Measurements from ENCODE around the gene AKAP1.

The AKAP1 gene

DNA sequence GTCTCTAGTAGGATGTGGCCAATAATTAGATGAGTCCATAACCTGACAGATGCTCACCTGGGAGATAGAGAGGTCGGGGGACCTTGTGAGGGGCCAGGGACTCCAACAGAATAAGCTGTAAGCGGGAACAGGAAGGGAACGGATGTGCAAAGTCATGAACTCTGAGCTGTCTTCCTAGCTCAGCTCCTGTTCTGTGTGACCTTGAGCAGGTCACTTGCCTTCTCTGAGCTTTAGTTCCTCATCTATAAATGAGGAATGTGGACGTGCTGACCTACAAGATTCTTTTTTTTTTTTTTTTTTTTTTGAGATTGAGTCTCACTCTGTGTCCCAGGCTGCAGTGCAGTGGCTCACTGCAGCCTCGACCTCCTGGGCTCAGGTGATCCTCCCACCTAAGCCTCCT lies 58.9 kb downstream of the AKAP1 start:
- H3K4me3 ChIP-seq (ENCODE audit: low read length) = no peak overlapping the region
- no peak for DNase-seq (ENCODE audit: low read depth, low spot score)

DNA sequence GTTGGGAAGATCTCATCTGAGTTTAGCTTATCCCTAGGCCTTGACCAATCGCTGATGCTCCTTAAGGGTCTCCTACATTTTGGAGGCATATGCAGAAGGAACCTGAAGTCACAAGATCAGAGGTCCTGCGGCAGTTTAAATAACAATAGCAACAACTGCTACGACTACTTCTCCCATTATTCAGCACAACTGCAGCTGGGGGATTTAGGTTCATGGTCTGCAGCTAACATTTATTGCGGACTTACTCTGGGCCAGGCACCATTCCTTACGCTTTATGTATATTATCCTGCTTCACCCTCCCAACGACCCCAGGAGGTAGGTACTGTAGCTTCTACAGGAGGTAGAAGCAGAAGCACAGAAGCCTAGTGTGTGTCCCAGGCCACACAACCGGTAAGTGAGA lies 59.5 kb downstream of the AKAP1 start:
- H3K4me3 ChIP-seq (ENCODE audit: low read length) = no peak overlapping the region
- DNase-seq (ENCODE audit: low read depth, low spot score) = no peak

DNA sequence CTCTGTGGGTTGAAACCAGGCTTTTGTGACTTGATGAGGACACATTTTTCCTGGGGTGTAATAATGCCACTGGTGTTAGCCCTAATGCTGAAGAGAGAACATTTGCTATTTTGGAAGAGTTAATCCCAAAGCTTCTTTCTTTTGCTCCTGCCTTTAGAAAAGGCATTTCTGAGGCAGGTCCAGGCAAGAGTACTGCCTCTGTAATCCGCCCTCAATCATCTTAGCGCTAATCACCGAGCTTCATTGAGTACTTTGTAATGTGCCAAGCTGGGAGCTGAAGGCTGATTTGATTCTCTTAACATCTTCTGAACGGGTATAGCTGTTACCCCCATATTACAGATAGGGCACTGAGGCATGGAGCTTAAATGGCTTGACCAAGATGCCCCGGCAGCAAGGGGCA lies 60.3 kb downstream of the AKAP1 start:
- no peak overlapping the region for H3K4me3 ChIP-seq (ENCODE audit: low read length)
- no peak for DNase-seq (ENCODE audit: low read depth, low spot score)

DNA sequence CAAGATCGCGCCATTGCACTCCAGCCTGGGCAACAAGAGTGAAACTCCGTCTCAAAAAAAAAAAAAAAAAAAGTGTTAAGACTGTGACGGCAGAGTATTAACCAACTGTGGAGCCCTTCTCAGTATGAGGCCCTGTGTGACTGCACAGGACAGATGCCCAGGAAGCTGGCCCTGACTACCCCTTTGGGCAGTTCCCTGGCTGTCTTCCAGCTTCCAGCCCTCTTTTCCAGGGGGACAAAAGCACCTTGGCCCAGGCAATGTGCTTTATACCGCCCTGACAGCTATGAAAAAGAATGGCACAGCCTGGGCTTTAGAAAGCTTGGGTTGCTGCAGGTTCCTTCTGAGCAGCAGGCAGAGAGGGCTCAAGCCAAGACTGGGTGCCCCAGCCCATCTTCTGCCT lies 61.2 kb downstream of the AKAP1 start:
- H3K4me3 ChIP-seq (ENCODE audit: low read length) = no peak overlapping the region
- DNase-seq (ENCODE audit: low read depth, low spot score) = no peak

DNA sequence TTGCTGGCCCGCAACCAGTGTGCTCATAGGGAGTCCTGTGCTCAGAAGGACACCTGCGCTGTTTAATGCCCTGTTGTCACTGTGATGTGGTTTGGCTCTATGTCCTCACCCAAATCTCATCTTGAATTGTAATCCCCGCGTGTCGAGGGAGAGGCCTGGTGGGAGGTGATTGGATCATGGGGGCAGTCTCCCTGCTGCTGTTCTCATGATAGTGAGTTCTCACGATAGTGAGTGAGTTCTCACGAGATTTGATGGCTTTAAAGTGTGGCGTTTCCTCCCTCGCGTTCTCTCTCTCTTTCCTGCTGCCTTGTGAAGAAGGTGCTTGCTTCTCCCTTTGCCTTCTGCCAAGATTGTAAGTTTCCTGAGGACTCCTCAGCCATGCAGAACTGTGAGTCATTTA lies 66.8 kb downstream of the AKAP1 start:
- no peak overlapping the region for H3K4me3 ChIP-seq (ENCODE audit: low read length)
- no peak for DNase-seq (ENCODE audit: low read depth, low spot score)

DNA sequence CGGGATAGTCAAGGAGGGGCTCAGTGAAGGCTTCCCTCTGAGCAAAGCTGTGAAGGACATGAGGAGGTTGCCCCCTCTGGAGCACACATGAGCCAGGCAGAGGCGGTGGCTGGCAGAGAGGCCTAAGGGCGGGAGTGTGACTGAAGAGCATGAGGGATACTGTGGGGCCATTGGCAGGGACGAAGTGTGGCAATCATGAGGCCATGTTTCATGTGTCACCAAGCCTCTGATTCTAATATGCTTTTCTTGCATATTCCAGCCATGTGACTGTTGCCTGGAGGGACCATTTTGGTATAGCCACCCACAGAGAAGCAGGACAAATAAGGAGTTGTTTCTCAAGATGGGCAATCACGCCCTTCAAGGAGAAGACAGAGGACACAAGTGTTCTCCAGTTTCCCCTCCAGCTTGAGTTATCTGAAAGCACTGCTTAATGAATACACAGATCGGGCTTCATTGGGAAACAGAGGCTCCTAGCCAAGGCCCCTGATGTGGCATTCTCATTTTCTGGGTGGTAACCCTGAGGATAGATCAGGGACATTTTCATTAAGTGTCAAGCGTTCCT lies 68.0 kb downstream of the AKAP1 start:
- no peak overlapping the region for H3K4me3 ChIP-seq (ENCODE audit: low read length)
- no peak for DNase-seq (ENCODE audit: low read depth, low spot score)

DNA sequence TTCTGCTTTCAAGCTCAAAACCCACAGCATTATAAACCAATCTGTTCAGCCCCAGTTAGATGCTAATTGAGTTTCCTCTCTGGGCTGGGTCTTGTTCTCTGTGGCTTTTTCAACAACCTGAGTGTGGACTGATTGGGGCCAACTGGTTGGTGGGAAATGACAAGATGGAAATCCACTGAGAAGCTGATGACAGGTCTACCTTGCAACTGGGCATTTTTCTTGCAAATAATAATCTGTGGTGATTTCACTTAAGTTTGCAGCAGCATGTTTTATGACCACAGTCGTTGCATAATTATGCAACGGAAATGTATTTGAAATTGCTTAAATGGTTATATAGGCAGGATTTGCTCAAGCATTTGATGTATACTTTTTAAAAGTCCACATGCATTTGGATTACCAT lies 69.9 kb downstream of the AKAP1 start:
- no peak for DNase-seq (ENCODE audit: low read depth, low spot score)
- H3K4me3 ChIP-seq (ENCODE audit: low read length) = no peak overlapping the region

DNA sequence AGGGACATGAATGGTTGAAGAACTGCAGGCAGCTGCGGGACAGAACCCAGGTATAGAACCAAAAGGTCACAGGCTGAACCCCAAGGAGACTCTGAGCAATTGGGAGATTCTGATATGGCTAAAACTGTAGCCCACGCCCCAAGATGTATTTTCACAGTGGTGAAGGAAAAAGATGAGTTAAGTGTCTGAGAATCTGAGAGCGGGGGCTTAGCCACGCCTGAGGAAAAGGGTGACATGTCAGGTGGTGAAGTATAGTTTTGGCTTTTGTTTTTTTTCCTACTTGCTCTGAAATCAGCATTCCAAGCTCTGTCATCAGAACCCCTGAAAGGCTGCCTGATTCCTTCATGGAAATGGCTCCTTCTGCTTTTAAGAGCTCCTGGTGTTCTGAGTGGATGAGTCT lies 73.3 kb downstream of the AKAP1 start:
- DNase-seq (ENCODE audit: low read depth, low spot score) = no peak

DNA sequence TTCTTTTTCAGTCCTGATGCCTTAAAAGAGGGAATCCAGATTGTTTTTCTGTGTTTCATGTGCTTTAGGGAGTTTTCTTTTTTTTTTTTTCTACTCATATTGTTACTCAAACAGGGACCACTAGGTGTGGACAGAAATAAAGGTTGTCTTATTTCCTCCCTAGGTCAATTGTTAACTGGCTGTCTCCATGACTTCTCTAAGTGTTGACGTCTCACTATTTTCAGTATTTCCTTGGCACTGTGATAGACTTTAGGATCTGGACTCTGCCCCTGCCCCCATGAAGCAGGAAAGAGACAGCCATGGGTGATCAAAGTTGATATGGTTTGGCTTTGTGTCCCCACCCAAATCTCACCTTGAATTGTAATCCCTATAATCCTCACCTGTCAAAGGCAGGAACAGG lies 73.7 kb downstream of the AKAP1 start:
- no peak for DNase-seq (ENCODE audit: low read depth, low spot score)

More for the DNA sequence above, 73.3 kb downstream of the AKAP1 start:
- H3K4me3 ChIP-seq (ENCODE audit: low read length) = no peak overlapping the region

DNA sequence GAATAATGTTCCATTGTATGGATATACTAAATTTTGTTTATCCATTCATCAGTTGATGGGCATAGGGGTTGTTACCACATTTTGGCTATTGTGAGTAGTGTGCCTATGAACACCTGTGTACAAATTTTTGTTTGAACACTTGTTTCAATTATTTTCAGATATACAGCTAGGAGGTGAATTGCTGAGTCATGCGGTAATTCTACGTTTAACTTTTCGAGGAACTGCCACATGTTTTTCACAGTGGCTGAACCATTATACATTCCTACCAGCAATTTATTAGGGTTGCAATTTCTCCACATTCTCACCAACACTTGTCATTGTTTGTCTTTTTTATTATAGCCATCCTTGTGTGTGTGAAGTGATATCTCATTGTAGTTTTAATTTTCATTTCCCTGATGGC lies 75.6 kb downstream of the AKAP1 start:
- no peak overlapping the region for H3K4me3 ChIP-seq (ENCODE audit: low read length)
- no peak for DNase-seq (ENCODE audit: low read depth, low spot score)

More for the DNA sequence above, 73.7 kb downstream of the AKAP1 start:
- H3K4me3 ChIP-seq (ENCODE audit: low read length) = no peak overlapping the region

DNA sequence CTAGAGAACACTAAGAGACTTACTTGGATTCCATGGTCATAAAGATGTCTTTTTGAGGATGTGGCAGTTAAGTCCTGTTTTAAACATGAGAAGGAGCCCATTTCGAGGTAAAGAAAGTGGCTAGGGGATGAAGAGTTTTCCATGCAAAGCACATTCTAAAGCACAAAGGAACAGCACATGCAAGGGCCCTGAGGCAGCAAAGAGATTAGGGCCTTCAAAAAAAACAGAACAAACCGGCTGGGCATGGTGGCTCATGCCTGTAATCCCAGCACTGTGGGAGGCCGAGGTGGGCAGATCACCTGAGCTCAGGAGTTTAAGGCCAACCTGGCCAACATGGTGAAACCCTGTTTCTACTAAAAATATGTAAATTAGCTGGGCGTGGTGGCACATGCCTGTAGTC lies 79.8 kb downstream of the AKAP1 start:
- DNase-seq (ENCODE audit: low read depth, low spot score) = no peak
- H3K4me3 ChIP-seq (ENCODE audit: low read length) = no peak overlapping the region

DNA sequence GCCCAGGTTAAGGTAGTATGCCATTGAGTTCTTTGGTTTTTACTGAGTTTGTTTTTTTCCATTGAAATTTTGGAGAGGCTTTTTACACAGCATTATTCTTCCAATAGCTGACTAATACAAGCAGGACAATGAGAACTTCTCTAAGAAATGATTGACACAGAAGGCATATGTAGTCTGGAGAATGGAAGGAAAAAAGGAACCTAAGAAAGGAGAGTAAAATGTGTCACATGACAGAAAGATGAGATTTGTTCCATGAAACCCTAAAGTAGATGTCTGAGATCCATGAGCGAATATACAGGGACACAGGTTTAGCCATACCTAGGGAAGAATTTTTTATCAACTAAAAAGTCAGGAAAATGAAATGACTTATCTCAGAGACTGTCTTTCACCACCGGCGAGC lies 80.7 kb downstream of the AKAP1 start:
- no peak overlapping the region for H3K4me3 ChIP-seq (ENCODE audit: low read length)
- no peak for DNase-seq (ENCODE audit: low read depth, low spot score)

DNA sequence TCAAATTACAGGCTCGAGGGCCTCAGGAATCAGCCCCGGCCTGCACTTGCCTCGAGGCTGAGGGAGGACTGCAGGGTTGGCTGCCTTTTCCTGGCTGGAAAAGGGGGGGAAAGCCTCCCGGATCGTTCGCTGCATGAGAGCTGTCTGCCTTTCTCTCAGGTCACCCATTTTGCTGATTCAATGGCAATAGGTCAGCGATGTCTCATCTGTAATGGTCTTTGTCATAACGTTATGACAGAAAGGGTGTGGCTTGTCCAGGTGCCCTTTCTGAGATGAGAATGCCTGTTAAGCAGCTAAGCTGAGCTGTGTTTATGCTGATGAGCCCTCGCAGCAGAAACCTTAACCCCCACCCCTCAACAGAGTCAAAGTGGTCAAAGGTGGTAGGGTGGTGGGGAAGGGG lies 81.8 kb downstream of the AKAP1 start:
- no peak overlapping the region for H3K4me3 ChIP-seq (ENCODE audit: low read length)
- DNase-seq (ENCODE audit: low read depth, low spot score) = no peak

DNA sequence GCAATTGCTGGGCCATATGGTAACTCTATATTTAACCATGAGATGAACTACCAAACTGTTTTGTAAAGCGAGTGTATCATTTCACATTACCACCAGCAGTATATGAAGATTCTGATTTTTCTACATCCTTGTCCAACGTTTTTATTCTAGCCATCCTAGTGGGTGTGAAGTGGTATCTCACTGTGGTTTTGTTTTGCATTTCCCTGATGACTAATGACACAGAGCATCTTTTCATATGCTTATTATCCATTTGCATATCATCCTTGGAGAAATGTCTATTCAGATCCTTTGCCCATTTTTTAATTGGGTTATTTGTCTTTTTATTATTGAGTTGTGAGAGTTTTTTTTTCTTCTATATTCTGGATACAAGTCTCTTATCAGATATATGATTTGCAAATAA lies 83.6 kb downstream of the AKAP1 start:
- no peak overlapping the region for H3K4me3 ChIP-seq (ENCODE audit: low read length)
- no peak for DNase-seq (ENCODE audit: low read depth, low spot score)

DNA sequence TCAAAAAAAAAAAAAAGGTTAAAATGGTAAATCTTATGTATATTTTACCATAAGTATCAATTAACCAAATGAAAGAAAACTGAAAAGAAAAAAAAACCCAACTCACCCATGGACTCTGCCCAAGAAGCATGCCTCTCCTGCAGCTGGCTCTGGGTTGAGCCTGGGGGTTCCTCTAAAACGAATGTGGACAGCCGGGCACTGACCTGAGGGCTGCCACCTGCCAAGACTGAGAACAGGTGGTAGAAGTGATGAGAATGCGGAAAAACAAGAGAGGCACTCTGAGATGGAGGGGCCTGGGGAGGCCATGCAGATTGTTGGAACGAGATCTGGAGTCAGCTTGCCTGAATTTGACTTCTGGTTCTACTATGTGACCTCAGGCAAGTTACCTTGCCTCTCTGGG lies 85.8 kb downstream of the AKAP1 start:
- no peak for DNase-seq (ENCODE audit: low read depth, low spot score)
- H3K4me3 ChIP-seq (ENCODE audit: low read length) = no peak overlapping the region
